Ovary (tissue), 9 donors: ENCODE results near the gene RND1. TPM values are rescaled to one million over a fixed set of nuclear protein-coding genes. Genes with fewer than 3 reads are reported as not detected.

Source experiments
- DNase-seq, 5 donors: peaks; one replicate each; pipeline ENCODE4 v3.0.0-alpha.2; 2019 to 2020
- H3K27ac ChIP-seq, 2 donors: fragments of 200-600 bp; one replicate each; pipeline versions ENCODE4 v1.5.1 to v1.8.0; 2019 to 2022
- H3K27me3 ChIP-seq: fragments of 200-600 bp; one replicate; pipeline ENCODE4 v1.8.0; 2022
- H3K36me3 ChIP-seq: fragments of 200-600 bp; sonication (generic); one replicate; pipeline ENCODE4 v1.5.1; 2019
- H3K4me1 ChIP-seq: one replicate; pipeline ENCODE4 v1.8.1; 2013; ENCODE audit warnings: mild to moderate bottlenecking, moderate library complexity; ENCODE audit not compliant: insufficient read depth
- H3K4me3 ChIP-seq: fragments of 200-600 bp; sonication (generic); one replicate; pipeline ENCODE4 v1.5.1; 2017
- H3K9me3 ChIP-seq, 2 donors: fragments of 200-600 bp in 1 of 2; sonication (generic) in 1 of 2; one replicate each; pipeline versions ENCODE4 v1.5.1 to v1.8.1; 2013 to 2019; ENCODE audit warnings: mild to moderate bottlenecking in 1 of 2, moderate library complexity in 1 of 2
- CTCF ChIP-seq, 3 donors: fragments of 450-650 bp in 2 of 3; fragments of 200-600 bp in 1 of 3; IDR thresholded peaks; one replicate each; pipeline versions ENCODE4 v1.5.1 to v1.8.0; 2016 to 2022; ENCODE audit warnings: antibody characterized with exemption in 3 of 3, mild to moderate bottlenecking in 1 of 3
- EP300 ChIP-seq: sonication (generic); formaldehyde crosslinking; IDR thresholded peaks from one replicate; pipeline ENCODE4 v1.6.1; 2017; ENCODE audit warnings: antibody characterized with exemption
- POLR2A ChIP-seq: fragments of 450-650 bp; IDR thresholded peaks from one replicate; pipeline ENCODE4 v1.6.1; 2017; ENCODE audit warnings: antibody characterized with exemption, mild to moderate bottlenecking, moderate library complexity
- WGBS, 3 donors: extraction: QIAGEN DNeasy Blood & Tissue Kit in 1 of 3; methylation state at CpG; one replicate each; pipeline versions ENCODE4 v1.1.5 to v1.1.7; 2013 to 2017; 5-methylcytosine and 5-hydroxymethylcytosine counted together
- intact Hi-C, 4 donors: fragments of 100-400 bp; cut with DNase I; formaldehyde crosslinking; loops; one replicate each; pipeline versions ENCODE4 v1.11.0 to v1.15.1; 2022 to 2023
- polyA plus RNA-seq, 2 donors: library from polyadenylated mRNA; stranded (reverse); fragments of 200-250 nt in 1 of 2; fragments of 350-450 nt in 1 of 2; fragmentation: Illumina TruSeq in 1 of 2; extraction: RNeasy Lipid Tissue Mini Kit (QIAGEN cat#74804) in 1 of 2; gene quantifications; one replicate each; pipeline ENCODE4 v1.2.3, GENCODE V29; 2013 to 2014
- total RNA-seq, 7 donors: library from RNA; depleted of rRNA in 2 of 7; stranded (reverse); fragments of >200 nt in 2 of 7; fragmentation: NEBNext Ultra II Directional in 3 of 7; extraction: Animal tissue kit (Norgen Biotek cat#: 25700) in 3 of 7; gene quantifications; one replicate each; pipeline versions ENCODE4 v1.1.0 to v1.2.4, GENCODE V29; 2016 to 2023
- donor health status: DM: no; HTN: no; CAD: no; lungs with moderate emphysema.
- donor health status: DM: no; HTN: no; CAD: no.
- donor health status: Bipolar disorder and iron deficiency.
- donor health status: DM: yes; HTN: yes; CAD: no.
- donor health status: DM: no; HTN: no; CAD: no.
- donor health status: DM: yes; HTN: yes; CAD: no.

RND1 gene
- total and polyA plus RNA-seq, 9 donors: 0.23 to 3.8 (median 0.62) TPM

GRCh38 chr12:48824905-48825304, 40.8 kb downstream of the RND1 start:
- H3K4me1 ChIP-seq: peaks cover 4% of the 10 kb centered on the region
- WGBS, 3 donors: 90 to 97% (median 95%) methylated on average over 4 of the region's 4 CpGs
- no peak for DNase-seq
- no peaks in the 10 kb centered on the region for H3K27me3 ChIP-seq
- H3K36me3 ChIP-seq: no peaks in the 10 kb centered on the region
- intact Hi-C loops: no loop called here
- TF ChIP-seq EP300 (no peak), CTCF (IDR thresholded peaks at IDR 0.05) (no peak)
- no peak overlapping the region for H3K4me3 ChIP-seq
- H3K27ac ChIP-seq: no peak overlapping the region
- no peaks in the 10 kb centered on the region for H3K9me3 ChIP-seq

- H3K27ac ChIP-seq: no peak overlapping the region
- H3K4me3 ChIP-seq: no peak overlapping the region
- H3K36me3 ChIP-seq: no peaks in the 10 kb centered on the region
- H3K27me3 ChIP-seq: no peaks in the 10 kb centered on the region
- H3K4me1 ChIP-seq: peaks cover 4% of the 10 kb centered on the region
- no peak for DNase-seq
- 84% methylated on average over 12 of the region's 12 CpGs for WGBS, 3 donors
- no peak for TF ChIP-seq EP300
- TF ChIP-seq POLR2A: no peak
- TF ChIP-seq CTCF (IDR thresholded peaks at IDR 0.05): no peak
- intact Hi-C loops: no loop called here
- no peaks in the 10 kb centered on the region for H3K9me3 ChIP-seq
These were observed 41.6 kb downstream of the RND1 start for GRCh38 chr12:48824112-48824511.

GRCh38 chr12:48823281-48823680, 42.4 kb downstream of the RND1 start:
- Histone ChIP-seq H3K9me3 (no peaks in the 10 kb centered on the region), H3K36me3 (no peaks in the 10 kb centered on the region), H3K4me1 (peaks cover 4% of the 10 kb centered on the region), H3K4me3 (no peak overlapping the region), H3K27ac (no peak overlapping the region), H3K27me3 (no peaks in the 10 kb centered on the region)
- WGBS, 3 donors: 85 to 88% (median 86%) methylated on average over 11 of the region's 11 CpGs
- TF ChIP-seq CTCF (IDR thresholded peaks at IDR 0.05): no peak
- TF ChIP-seq EP300: no peak
- TF ChIP-seq POLR2A: no peak
- DNase-seq: no peak
- intact Hi-C loops: no loop called here

GRCh38 chr12:48822711-48823110, 43.0 kb downstream of the RND1 start:
- no peak overlapping the region for H3K4me3 ChIP-seq
- DNase-seq: no peak
- no peaks in the 10 kb centered on the region for H3K27me3 ChIP-seq
- H3K27ac ChIP-seq: no peak overlapping the region
- intact Hi-C loops: no loop called here
- H3K9me3 ChIP-seq: no peaks in the 10 kb centered on the region
- peaks cover 7% of the 10 kb centered on the region for H3K4me1 ChIP-seq
- no peaks in the 10 kb centered on the region for H3K36me3 ChIP-seq
- 55 to 84% (median 70%) methylated on average over 2 of the region's 2 CpGs for WGBS, 3 donors
- TF ChIP-seq POLR2A (no peak), EP300 (no peak), CTCF (IDR thresholded peaks at IDR 0.05) (no peak)

- no peak for DNase-seq
- Histone ChIP-seq H3K4me1 (peaks cover 7% of the 10 kb centered on the region), H3K4me3 (no peak overlapping the region), H3K36me3 (no peaks in the 10 kb centered on the region), H3K27me3 (no peaks in the 10 kb centered on the region), H3K9me3 (no peaks in the 10 kb centered on the region), H3K27ac (no peak overlapping the region)
- intact Hi-C loops: no loop called here
- TF ChIP-seq POLR2A (no peak), EP300 (no peak), CTCF (IDR thresholded peaks at IDR 0.05) (no peak)
- 90 to 93% (median 90%) methylated on average over 5 of the region's 5 CpGs for WGBS, 3 donors
These were observed 43.5 kb downstream of the RND1 start for GRCh38 chr12:48822139-48822538.
